HCT116 (cell line): ENCODE data around the gene NAV3.

Experiments
- ATF3 ChIP-seq: IDR thresholded peaks from 2 replicates; pipeline ENCODE4 v1.6.1; 2012
- CEBPB ChIP-seq: IDR thresholded peaks from 2 replicates; pipeline ENCODE4 v1.6.1; 2012; ENCODE audit warnings: low read depth
- CTCF ChIP-seq, 3 experiments: fragments of 200-600 bp in 1 of 3; sonication (generic) in 1 of 3; IDR thresholded peaks in 2 of 3; conservative IDR thresholded peaks in 1 of 3; 2 replicates each; pipeline ENCODE4 v1.5.1; 2012 to 2017; ENCODE audit warnings: low read depth in 2 of 3, low read length in 2 of 3, antibody characterized with exemption in 1 of 3, borderline replicate concordance in 1 of 3, control low read depth in 1 of 3, mild to moderate bottlenecking in 1 of 3, mixed read lengths in 1 of 3, mixed run types in 1 of 3, moderate library complexity in 1 of 3; ENCODE audit not compliant: insufficient read depth in 1 of 3
- EZH2phosphoT487 ChIP-seq: fragments of 200-600 bp; IDR thresholded peaks from 2 replicates; pipeline ENCODE4 v1.6.1; 2018; ENCODE audit warnings: antibody characterized with exemption, borderline replicate concordance
- POLR2A ChIP-seq: IDR thresholded peaks from 2 replicates; pipeline ENCODE4 v1.7.0; 2011; ENCODE audit warnings: borderline replicate concordance; ENCODE audit not compliant: insufficient read depth, insufficient read length; ENCODE audit errors: extremely low read depth
- YY1 ChIP-seq: IDR thresholded peaks from 2 replicates; pipeline ENCODE4 v1.6.1; 2011; ENCODE audit warnings: low read length, low read depth, moderate library complexity, mild to moderate bottlenecking; ENCODE audit not compliant: insufficient replicate concordance; ENCODE audit errors: extremely low read depth
- ZBTB33 ChIP-seq: IDR thresholded peaks from 2 replicates; pipeline ENCODE4 v1.6.1; 2011; ENCODE audit warnings: mild to moderate bottlenecking, low read length, moderate library complexity; ENCODE audit not compliant: insufficient replicate concordance; ENCODE audit errors: extremely low read depth

- TF ChIP-seq CEBPB (no peak), CTCF (IDR thresholded peaks at IDR 0.05 in 2 of 3, conservative IDR thresholded peaks at IDR 0.05 in 1 of 3; ENCODE audit: borderline replicate concordance in 1 of 3, insufficient read depth in 1 of 3, low read depth in 2 of 3, low read length in 2 of 3) (no peak), EZH2phosphoT487 (no peak), ATF3 (no peak), YY1 (no peak), ZBTB33 (no peak), POLR2A (no peak)
Observed at GRCh38 chr12:78167510-78167909, 336.8 kb downstream of the NAV3 start.
